Bronchial epithelial cell (primary cell): Measurements from ENCODE around the gene BRF1. TPM values are rescaled to one million over a fixed set of nuclear protein-coding genes. Genes with fewer than 3 reads are reported as not detected.

Source experiments
- DNase-seq: peaks from one replicate; pipeline ENCODE4 v3.0.0-alpha.2; 2010; ENCODE audit warnings: low read depth
- FAIRE-seq: peaks from 2 replicates; lab custom pipeline; 2011; peaks lifted over from hg19 to GRCh38; lab: Jason Lieb, UNC
- H3K27me3 ChIP-seq: 2 replicates; pipeline ENCODE4 v1.5.1; 2011; ENCODE audit warnings: low read length; ENCODE audit not compliant: control insufficient read depth, insufficient read depth
- H3K36me3 ChIP-seq: 2 replicates; pipeline ENCODE4 v1.5.1; 2011; ENCODE audit warnings: low read length; ENCODE audit not compliant: control insufficient read depth, insufficient read depth
- H3K4me3 ChIP-seq: 2 replicates; pipeline ENCODE4 v1.5.1; 2011; ENCODE audit warnings: mild to moderate bottlenecking, low read depth, low read length, control low read depth
- total RNA-seq: library from RNA; depleted of rRNA; stranded (reverse); fragments of >200 nt; gene quantifications from 2 replicates; pipeline ENCODE4 v1.2.1, GENCODE V29; 2014
- TF ChIP-seq, protein P1 (sequence below): IDR thresholded peaks from 2 replicates; pipeline ENCODE4 v1.5.1; 2011; ENCODE audit warnings: mild to moderate bottlenecking, moderate library complexity, low read length, control low read depth, inconsistent platforms; ENCODE audit not compliant: insufficient read depth, severe bottlenecking

The BRF1 gene
- total RNA-seq, 1 donor from 2014 or later = 24.0 TPM

DNA sequence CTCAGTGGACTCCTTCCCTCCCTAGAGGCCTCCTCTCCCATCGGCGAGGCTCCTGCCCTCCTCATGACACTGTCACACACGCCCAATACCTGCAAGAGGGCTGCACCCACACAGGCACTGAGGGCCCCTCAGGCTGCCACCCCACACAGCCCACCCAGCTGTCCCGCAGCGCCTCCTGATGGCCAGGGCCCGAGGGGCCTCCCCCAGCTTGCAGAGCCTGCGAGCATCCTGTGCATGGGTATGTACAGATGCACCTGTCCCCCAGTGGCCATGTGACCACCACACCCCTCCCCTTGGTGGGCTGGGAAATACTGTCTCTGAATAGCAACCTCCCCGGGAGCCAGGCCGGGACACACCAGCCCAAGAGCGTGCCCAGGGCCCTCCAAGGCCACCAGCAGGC lies 100.7 kb downstream of the BRF1 start:
- Histone ChIP-seq H3K27me3 (peaks cover 30% of the 10 kb centered on the region), H3K36me3 (no peaks in the 10 kb centered on the region), H3K4me3 (no peak overlapping the region)
- FAIRE-seq (no peak), DNase-seq (no peak)
- TF ChIP-seq, protein P1, sequence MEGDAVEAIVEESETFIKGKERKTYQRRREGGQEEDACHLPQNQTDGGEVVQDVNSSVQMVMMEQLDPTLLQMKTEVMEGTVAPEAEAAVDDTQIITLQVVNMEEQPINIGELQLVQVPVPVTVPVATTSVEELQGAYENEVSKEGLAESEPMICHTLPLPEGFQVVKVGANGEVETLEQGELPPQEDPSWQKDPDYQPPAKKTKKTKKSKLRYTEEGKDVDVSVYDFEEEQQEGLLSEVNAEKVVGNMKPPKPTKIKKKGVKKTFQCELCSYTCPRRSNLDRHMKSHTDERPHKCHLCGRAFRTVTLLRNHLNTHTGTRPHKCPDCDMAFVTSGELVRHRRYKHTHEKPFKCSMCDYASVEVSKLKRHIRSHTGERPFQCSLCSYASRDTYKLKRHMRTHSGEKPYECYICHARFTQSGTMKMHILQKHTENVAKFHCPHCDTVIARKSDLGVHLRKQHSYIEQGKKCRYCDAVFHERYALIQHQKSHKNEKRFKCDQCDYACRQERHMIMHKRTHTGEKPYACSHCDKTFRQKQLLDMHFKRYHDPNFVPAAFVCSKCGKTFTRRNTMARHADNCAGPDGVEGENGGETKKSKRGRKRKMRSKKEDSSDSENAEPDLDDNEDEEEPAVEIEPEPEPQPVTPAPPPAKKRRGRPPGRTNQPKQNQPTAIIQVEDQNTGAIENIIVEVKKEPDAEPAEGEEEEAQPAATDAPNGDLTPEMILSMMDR = no peak

DNA sequence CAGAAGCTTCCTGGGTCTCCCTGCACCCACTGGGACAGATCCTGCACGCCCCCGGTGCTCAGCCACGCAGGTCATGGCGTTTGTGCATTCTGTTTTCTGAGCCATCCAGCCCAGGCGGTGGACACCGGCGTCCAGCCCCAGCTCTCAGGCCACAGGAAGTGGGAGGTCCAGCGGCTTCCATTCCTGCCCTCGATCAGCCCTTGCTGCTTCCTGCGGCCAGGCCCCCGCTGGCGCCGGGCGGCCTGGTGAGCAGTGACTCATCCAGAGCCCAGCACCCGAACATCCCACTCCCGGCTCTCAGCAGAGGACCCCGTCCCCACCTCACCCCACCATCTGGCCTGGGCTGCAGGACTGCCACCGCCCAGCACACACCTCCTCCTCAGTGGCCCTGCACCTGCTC lies 101.7 kb downstream of the BRF1 start:
- FAIRE-seq (no peak), DNase-seq (no peak)
- Histone ChIP-seq H3K36me3 (no peaks in the 10 kb centered on the region), H3K27me3 (peaks cover 30% of the 10 kb centered on the region), H3K4me3 (no peak overlapping the region)
- TF ChIP-seq, protein P1 = no peak

DNA sequence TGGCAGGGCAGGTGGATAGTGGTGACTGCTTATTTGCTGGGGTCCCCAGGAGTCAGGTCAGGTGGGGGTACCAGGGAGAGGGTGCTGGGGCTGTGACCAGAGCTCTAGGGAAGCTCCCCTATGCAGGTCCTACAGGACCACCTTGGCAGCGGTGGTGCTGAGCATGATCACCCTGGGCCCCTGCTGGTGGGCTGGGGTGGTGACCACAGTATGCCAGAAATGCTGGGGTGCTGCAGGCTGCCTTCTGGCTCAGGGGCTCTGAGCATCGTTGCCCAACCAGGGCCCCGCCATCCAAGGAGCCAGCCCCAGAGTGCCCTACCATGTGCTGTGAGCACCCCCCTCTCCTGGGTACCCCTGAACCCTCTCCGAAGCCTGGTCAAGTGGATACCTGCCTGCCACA lies 102.2 kb downstream of the BRF1 start:
- TF ChIP-seq, protein P1 = no peak
- no peak for FAIRE-seq
- Histone ChIP-seq H3K4me3 (no peak overlapping the region), H3K27me3 (peaks cover 30% of the 10 kb centered on the region), H3K36me3 (no peaks in the 10 kb centered on the region)
- no peak for DNase-seq

DNA sequence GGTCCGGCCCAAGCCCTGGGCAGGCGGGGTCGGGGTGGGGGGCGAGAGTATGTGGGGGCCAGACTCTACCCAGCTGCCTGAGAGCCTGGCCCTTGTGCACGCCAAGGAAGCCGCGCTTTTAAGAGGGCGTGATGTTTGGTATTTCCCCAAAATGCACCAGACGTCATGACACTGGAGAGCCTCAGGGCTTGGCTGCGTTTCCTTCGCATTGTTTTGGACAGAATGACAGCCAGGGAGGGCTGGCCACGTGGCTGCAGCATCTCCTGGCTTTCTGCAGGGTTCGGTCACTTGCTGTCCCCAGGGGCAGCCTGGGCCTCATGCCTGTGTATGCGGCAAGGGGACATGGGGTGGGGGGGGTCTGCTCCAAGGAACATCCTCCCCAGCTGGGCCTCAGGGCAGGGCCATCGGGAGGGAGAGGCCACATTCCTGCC lies 103.6 kb downstream of the BRF1 start:
- FAIRE-seq (no peak), DNase-seq (no peak)
- Histone ChIP-seq H3K4me3 (no peak overlapping the region), H3K27me3 (peaks cover 30% of the 10 kb centered on the region), H3K36me3 (no peaks in the 10 kb centered on the region)
- TF ChIP-seq, protein P1 = no peak

DNA sequence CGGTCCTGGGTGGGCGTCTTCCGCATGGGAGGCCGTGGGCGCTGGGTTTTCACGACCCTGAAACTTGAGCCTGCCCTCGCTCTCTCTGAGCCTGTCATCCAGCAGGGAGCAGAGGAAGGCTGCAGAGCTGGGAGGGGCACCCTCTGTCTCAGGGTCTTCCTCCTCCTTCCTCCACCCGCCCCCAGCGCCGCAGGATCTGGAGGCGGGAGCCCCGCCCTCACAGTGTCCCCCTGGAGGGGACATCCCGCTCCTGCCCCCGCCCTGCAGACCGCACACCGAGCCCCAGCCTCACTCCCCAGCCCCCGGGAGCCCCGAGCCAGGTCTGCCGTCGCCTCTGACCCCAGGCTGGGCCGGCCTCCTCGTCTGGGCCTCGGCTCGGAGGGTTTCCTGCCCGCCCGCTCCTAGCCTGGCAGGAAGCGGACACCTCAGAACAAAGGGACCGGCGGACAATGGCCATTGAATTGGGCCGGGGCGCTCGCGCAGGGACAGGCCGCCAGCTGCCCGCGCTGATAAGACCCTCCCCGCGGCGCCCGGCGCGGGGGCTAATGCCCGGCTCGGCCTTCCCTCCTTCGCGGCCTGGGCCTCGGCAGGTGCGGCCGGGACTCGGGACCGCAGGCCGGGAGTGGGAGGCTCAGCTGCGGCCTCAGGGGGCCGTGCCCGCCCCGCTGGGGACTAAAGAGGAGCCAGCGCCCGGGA lies 104.4 kb downstream of the BRF1 start:
- TF ChIP-seq, protein P1 = no peak
- DNase-seq (no peak), FAIRE-seq (no peak)
- Histone ChIP-seq H3K27me3 (peaks cover 30% of the 10 kb centered on the region), H3K4me3 (no peak overlapping the region), H3K36me3 (no peaks in the 10 kb centered on the region)
